Activated naive CD8-positive, alpha-beta T cell treated with anti-CD3 and anti-CD28 coated beads, Interleukin-2, amount 10 ng/mL, durations not matched to agents 7 days and 5 days (primary cell): Measurements from ENCODE around the gene SIX3. TPM values are rescaled to one million over a fixed set of nuclear protein-coding genes. Genes with fewer than 3 reads are reported as not detected.

Source experiments
- ATAC-seq: fragments of 150-1000 bp; cut with Tn5 transposase; one replicate; pipeline ENCODE4 v1.10.0; 2021; ENCODE audit warnings: low read depth, moderate library complexity
- POLR2A ChIA-PET: fragments of 350-600 bp; sonication (Branson Sonifier 250); formaldehyde crosslinking; loops from one replicate; lab custom pipeline; 2021; ENCODE audit warnings: antibody characterized with exemption; lab: Charles Lee
- DNase-seq: peaks from one replicate; pipeline ENCODE4 v3.0.0; 2021
- H3K27ac Mint-ChIP-seq: one replicate; pipeline ENCODE4 v1.8.0; 2022; ENCODE audit warnings: mild to moderate bottlenecking, mixed read lengths
- H3K27me3 Mint-ChIP-seq: one replicate; pipeline ENCODE4 v1.8.0; 2022; ENCODE audit warnings: mild to moderate bottlenecking, moderate library complexity, mixed read lengths
- H3K36me3 Mint-ChIP-seq: one replicate; pipeline ENCODE4 v1.8.0; 2021; ENCODE audit warnings: mild to moderate bottlenecking, mixed read lengths
- H3K4me1 Mint-ChIP-seq: one replicate; pipeline ENCODE4 v1.8.0; 2021; ENCODE audit warnings: mixed read lengths
- H3K4me3 Mint-ChIP-seq: one replicate; pipeline ENCODE4 v1.8.0; 2022; ENCODE audit warnings: mild to moderate bottlenecking, moderate library complexity, mixed read lengths
- H3K9me3 Mint-ChIP-seq: one replicate; pipeline ENCODE4 v1.8.0; 2021; ENCODE audit warnings: mixed read lengths
- total RNA-seq, 2 experiments: library from RNA; stranded (reverse); gene quantifications; one replicate each; pipeline ENCODE4 v1.2.3, GENCODE V29; 2021

SIX3 gene
- not detected for total RNA-seq

DNA sequence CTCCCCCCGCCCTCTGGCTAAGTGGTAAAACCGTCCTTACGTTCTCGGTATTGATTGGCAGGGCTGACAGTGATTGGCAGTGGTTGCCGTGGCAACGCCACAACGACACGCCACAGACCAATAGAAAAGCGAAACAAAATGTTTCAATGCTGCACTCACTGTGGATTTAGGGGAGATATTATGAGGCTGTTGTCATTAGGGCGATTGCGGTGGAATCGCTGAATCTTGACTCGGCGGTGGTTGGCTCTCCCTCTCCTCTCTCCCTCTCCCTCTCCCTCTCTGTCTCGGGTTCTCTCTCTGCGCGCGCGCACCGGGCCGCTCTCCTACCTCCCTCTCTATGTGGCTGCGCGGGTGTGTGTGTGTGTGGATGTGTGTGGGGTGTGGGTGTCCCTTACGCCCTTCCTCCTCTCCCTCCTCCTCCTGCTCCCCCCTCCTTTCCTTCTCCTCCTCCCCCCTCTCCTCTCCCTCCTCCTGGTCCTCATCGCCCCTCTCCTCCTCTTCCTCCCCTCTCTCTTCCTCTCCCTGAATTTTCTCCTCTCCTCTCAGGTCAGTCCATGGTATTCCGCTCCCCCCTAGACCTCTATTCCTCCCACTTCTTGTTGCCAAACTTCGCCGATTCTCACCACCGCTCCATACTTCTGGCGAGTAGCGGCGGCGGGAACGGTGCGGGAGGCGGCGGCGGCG lies at the start of gene SIX3:
SIX3 (plus strand) TSS at position 152 of the 684 bp plus-strand sequence; CDS start at position 555, 403 bp downstream.
- H3K4me3 Mint-ChIP-seq: peak within 1 kb of the TSS; percentile 75
- H3K27ac Mint-ChIP-seq: peak within 1 kb of the TSS; percentile 51
- H3K27me3 Mint-ChIP-seq: peaks cover 87% of the 10 kb centered on the region
- DNase-seq (peak; percentile 60), ATAC-seq (peak; percentile 50)
- H3K36me3 Mint-ChIP-seq: no peaks in the 10 kb centered on the region
- peaks cover 20% of the 10 kb centered on the region for H3K4me1 Mint-ChIP-seq
- H3K9me3 Mint-ChIP-seq: no peaks in the 10 kb centered on the region
- POLR2A ChIA-PET: no interaction called here

DNA sequence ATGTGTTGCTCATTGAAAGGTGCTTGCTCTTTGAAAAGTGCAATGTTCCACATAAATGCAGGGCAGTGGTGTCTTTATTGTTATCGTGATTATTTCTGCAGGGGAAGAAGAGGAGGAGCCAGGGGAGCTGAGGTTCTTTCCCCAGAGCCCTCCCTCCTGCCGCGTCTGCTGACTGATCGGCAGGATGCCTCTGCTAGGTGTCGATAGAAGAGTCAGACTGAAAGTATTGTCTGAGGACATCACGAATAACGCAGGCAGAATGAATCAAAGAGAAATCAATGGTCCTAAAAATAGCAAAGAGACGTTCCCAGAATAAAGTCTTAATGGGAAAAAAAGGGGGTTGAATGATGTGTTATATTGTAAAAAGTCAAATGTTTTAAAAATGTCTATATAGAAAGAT lies 47.4 kb upstream of the SIX3 start:
- POLR2A ChIA-PET: no interaction called here
- Mint-ChIP-seq H3K4me3 (no peak overlapping the region), H3K9me3 (peaks cover 10% of the 10 kb centered on the region), H3K36me3 (no peaks in the 10 kb centered on the region), H3K4me1 (no peaks in the 10 kb centered on the region), H3K27me3 (peaks cover 2% of the 10 kb centered on the region), H3K27ac (no peak overlapping the region)
- ATAC-seq: no peak
- DNase-seq: no peak

- no peaks in the 10 kb centered on the region for H3K36me3 Mint-ChIP-seq
- H3K9me3 Mint-ChIP-seq: peaks cover 9% of the 10 kb centered on the region
- ATAC-seq (no peak), DNase-seq (no peak)
- H3K27ac Mint-ChIP-seq: no peak overlapping the region
- POLR2A ChIA-PET: no interaction called here
- H3K4me3 Mint-ChIP-seq: no peak overlapping the region
- H3K27me3 Mint-ChIP-seq: peaks cover 10% of the 10 kb centered on the region
- H3K4me1 Mint-ChIP-seq: no peaks in the 10 kb centered on the region
Measured at GRCh38 chr2:44895061-44895460, 46.4 kb upstream of the SIX3 start.

- no peak for DNase-seq
- Mint-ChIP-seq H3K9me3 (peaks cover 4% of the 10 kb centered on the region), H3K4me1 (no peaks in the 10 kb centered on the region), H3K4me3 (no peak overlapping the region), H3K36me3 (no peaks in the 10 kb centered on the region), H3K27ac (no peak overlapping the region), H3K27me3 (peaks cover 12% of the 10 kb centered on the region)
- POLR2A ChIA-PET: no interaction called here
- ATAC-seq: no peak
Measured at GRCh38 chr2:44897406-44897805, 44.1 kb upstream of the SIX3 start.

DNA sequence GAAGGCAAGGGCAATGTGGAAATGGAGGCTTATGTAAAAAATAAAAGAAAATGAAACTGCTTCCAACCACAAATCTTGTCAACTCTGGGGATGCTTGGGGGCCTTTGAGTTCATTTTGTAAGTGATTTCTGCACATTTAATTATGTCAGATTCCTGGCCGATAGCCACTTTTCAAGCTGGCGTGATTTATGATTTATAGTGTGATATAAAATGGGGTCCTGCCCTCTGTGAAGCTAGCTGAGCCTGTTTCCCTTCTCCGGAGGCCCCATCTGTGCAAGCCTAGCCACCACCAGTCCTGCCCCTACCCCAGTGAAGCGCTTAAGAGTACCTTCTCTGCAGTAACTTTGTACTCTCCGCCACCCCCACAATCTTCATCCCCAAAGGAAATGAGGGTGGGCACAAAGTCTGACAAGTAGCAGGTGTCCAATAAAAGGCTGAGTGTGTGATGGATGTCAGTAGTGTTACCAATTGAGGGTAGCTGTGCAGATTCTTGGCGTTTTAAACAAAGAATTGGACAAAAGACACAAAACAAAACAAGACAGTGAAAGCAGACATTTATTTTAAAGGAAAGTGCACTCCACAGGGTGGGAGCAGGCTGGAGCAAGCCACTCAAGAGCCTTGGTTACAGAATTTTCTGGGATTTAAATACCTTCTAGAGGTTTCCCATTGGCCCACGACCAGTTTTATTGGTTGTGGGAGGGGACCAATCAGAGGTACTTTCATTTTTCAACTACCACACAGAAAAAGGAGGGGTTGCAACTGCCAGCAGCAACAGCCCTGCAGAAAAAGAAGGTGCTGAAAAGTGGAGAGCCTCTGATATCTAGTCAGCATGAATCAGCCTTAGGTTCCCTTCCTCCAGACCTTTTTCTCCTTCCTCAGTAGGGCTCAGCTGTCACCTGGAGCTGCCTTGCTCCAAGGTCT lies 39.0 kb upstream of the SIX3 start:
- H3K36me3 Mint-ChIP-seq: no peaks in the 10 kb centered on the region
- no peaks in the 10 kb centered on the region for H3K9me3 Mint-ChIP-seq
- DNase-seq: no peak
- no peak for ATAC-seq
- peaks cover 18% of the 10 kb centered on the region for H3K27me3 Mint-ChIP-seq
- no peak overlapping the region for H3K27ac Mint-ChIP-seq
- no peak overlapping the region for H3K4me3 Mint-ChIP-seq
- no peaks in the 10 kb centered on the region for H3K4me1 Mint-ChIP-seq
- POLR2A ChIA-PET: no interaction called here

DNA sequence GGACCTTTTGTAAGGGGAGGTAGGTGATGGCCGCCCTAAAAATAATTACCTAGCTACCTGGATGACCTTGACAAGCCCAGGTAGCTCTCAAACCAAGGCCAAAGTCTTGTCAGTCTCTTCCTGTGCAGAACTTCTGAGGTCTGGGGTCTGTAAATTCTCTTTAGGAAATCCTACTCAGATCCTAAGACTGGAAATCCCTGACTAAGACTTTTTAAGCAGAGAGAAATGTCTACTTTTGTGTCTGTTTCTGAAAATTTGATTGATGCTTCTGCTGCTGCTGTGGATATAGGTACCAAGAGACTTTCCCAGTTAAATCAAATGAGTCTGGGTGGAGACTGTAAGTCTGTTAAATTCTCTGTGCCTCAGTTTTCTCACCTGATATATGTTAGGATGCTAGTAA lies 36.9 kb upstream of the SIX3 start:
- Mint-ChIP-seq H3K9me3 (no peaks in the 10 kb centered on the region), H3K4me1 (no peaks in the 10 kb centered on the region), H3K27me3 (peaks cover 23% of the 10 kb centered on the region), H3K4me3 (no peak overlapping the region), H3K36me3 (no peaks in the 10 kb centered on the region), H3K27ac (no peak overlapping the region)
- no peak for ATAC-seq
- DNase-seq: no peak
- POLR2A ChIA-PET: no interaction called here

DNA sequence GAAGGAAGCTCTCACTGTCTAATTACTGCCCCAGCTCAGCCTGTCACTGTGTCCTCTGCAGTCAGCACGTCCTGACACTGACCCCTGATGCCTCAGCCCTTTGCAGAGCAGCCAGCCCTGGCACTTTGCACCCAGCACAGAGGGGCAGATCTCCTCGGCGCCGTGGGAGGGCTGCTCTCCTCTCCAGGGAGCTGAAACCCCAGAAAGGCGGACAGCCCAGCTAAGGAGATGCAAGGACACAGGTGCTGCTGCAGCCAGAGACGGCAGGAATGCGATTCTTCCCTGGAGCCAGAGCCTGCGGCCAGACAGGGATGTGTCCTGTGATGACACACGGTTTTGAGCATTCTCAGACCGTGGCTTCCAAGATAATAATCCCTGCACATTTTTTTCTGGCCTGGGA lies 34.5 kb upstream of the SIX3 start:
- no peaks in the 10 kb centered on the region for H3K36me3 Mint-ChIP-seq
- POLR2A ChIA-PET: no interaction called here
- peaks cover 17% of the 10 kb centered on the region for H3K27me3 Mint-ChIP-seq
- ATAC-seq (no peak), DNase-seq (no peak)
- no peak overlapping the region for H3K4me3 Mint-ChIP-seq
- H3K4me1 Mint-ChIP-seq: no peaks in the 10 kb centered on the region
- peaks cover 6% of the 10 kb centered on the region for H3K9me3 Mint-ChIP-seq
- H3K27ac Mint-ChIP-seq: no peak overlapping the region

- POLR2A ChIA-PET: no interaction called here
- DNase-seq: no peak
- ATAC-seq: no peak
- peaks cover 6% of the 10 kb centered on the region for H3K9me3 Mint-ChIP-seq
- H3K27me3 Mint-ChIP-seq: peaks cover 14% of the 10 kb centered on the region
- no peak overlapping the region for H3K4me3 Mint-ChIP-seq
- no peaks in the 10 kb centered on the region for H3K36me3 Mint-ChIP-seq
- no peaks in the 10 kb centered on the region for H3K4me1 Mint-ChIP-seq
- H3K27ac Mint-ChIP-seq: no peak overlapping the region
Measured at GRCh38 chr2:44909831-44910230, 31.7 kb upstream of the SIX3 start.

GRCh38 chr2:44912660-44913059 lies 28.8 kb upstream of the SIX3 start:
- no peak for ATAC-seq
- POLR2A ChIA-PET: no interaction called here

GRCh38 chr2:44916291-44916690 lies 25.2 kb upstream of the SIX3 start:
- Mint-ChIP-seq H3K27ac (no peak overlapping the region), H3K36me3 (no peaks in the 10 kb centered on the region), H3K4me1 (no peaks in the 10 kb centered on the region), H3K9me3 (no peaks in the 10 kb centered on the region), H3K4me3 (no peak overlapping the region), H3K27me3 (peaks cover 20% of the 10 kb centered on the region)
- ATAC-seq (no peak), DNase-seq (no peak)
- POLR2A ChIA-PET: no interaction called here

More at GRCh38 chr2:44912660-44913059, 28.8 kb upstream of the SIX3 start:
- no peaks in the 10 kb centered on the region for H3K36me3 Mint-ChIP-seq
- H3K4me1 Mint-ChIP-seq: no peaks in the 10 kb centered on the region
- no peak overlapping the region for H3K4me3 Mint-ChIP-seq
- peaks cover 15% of the 10 kb centered on the region for H3K27me3 Mint-ChIP-seq
- peaks cover 6% of the 10 kb centered on the region for H3K9me3 Mint-ChIP-seq
- H3K27ac Mint-ChIP-seq: no peak overlapping the region
- no peak for DNase-seq

DNA sequence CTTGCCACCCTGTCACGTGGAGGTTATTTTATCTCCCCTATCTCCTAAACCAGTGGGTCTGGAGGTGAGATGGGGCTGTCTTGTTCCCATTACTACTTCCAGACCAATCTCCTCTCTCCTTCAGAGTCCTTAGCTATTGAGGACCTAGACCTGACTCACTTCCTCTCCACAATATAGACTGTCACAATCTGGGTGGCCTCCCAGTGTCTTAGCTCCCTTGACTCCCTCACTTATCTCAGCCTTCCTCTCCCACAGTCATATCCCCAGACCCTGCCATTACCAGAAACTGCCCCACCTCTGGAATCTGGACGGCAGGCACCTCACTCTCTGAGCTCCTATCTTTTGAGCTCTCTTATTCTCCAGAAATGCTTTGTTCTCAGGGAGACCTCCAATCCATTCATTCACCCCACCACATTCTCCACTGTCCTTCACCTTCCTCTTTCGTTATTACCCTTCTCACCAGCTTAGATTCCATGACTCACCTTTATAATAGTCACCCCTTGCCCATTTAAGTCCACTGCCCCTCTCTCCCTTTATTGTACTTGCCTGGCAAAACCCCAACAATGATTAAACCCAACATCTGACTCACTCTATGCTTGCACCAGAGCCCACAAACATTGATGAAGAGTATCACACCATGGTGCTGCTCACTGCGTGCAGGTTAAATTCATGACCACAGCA lies 23.3 kb upstream of the SIX3 start:
- ATAC-seq (no peak), DNase-seq (no peak)
- Mint-ChIP-seq H3K36me3 (no peaks in the 10 kb centered on the region), H3K4me1 (no peaks in the 10 kb centered on the region), H3K27ac (no peak overlapping the region), H3K27me3 (peaks cover 31% of the 10 kb centered on the region), H3K4me3 (no peak overlapping the region), H3K9me3 (no peaks in the 10 kb centered on the region)
- POLR2A ChIA-PET: no interaction called here

DNA sequence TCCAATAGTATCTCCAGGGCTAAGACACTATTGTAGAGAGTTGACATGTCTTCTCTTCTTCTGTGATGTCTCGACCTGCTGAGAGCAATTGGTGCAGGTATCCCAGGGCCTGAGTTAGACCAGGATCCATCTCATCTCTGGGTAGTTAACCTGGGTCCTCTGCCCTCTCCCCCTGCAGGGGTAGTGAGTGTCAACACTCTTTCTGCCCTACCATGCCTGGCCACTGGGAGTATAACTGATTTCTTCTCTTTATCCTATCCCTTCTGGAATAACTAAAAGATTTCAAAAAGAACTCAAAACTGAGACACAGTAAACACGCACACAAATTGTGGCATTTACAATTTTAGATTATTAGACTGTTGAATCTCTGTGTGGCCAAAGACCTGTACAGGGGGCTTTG lies 20.8 kb upstream of the SIX3 start:
- POLR2A ChIA-PET: no interaction called here
- Mint-ChIP-seq H3K9me3 (no peaks in the 10 kb centered on the region), H3K27me3 (peaks cover 55% of the 10 kb centered on the region), H3K4me3 (no peak overlapping the region), H3K4me1 (no peaks in the 10 kb centered on the region), H3K27ac (no peak overlapping the region), H3K36me3 (no peaks in the 10 kb centered on the region)
- ATAC-seq (no peak), DNase-seq (no peak)

DNA sequence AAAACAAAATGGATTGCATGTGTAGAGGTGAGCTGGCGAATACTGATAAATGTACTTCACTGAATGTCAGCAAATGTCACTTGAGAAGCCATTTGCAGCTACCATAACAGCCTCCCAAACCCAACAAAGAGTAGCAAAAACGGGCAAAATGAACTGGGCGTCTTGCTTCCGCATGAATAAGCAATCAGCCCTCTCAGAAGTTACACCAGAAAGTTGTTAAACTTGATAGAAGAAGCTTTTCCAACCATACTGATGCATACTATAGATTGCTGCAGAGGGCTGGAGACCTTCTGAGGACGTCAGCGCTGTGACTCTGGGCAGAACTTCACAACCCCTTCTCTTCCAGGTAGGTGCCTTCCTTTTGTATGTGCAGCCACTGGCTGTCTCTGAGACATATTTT lies 18.7 kb upstream of the SIX3 start:
- no peak for ATAC-seq
- H3K27ac Mint-ChIP-seq: no peak overlapping the region
- no peaks in the 10 kb centered on the region for H3K9me3 Mint-ChIP-seq
- H3K4me3 Mint-ChIP-seq: no peak overlapping the region
- DNase-seq: no peak
- H3K36me3 Mint-ChIP-seq: no peaks in the 10 kb centered on the region
- POLR2A ChIA-PET: no interaction called here
- peaks cover 69% of the 10 kb centered on the region for H3K27me3 Mint-ChIP-seq
- H3K4me1 Mint-ChIP-seq: no peaks in the 10 kb centered on the region
